Activated CD8-positive, alpha-beta memory T cell treated with anti-CD3 and anti-CD28 coated beads for 4 hours (primary cell): ENCODE results near the gene TRIM67.
"Not testable (repeated sequence)": the region's sequence is repeated elsewhere in the genome, so short reads cannot be mapped to it uniquely, and the experiment has no call there.

Experiments
- DNase-seq, 2 donors: peaks; one replicate each; pipeline ENCODE4 v3.0.0-alpha.2; 2020; ENCODE audit warnings: low read depth in 2 of 2

Gene TRIM67

GRCh38 chr1:231203259-231204057 lies 41.6 kb downstream of the TRIM67 start:
- DNase-seq: no peak

GRCh38 chr1:231206856-231207255 lies 45.0 kb downstream of the TRIM67 start:
- DNase-seq: no peak

GRCh38 chr1:231207437-231207836 lies 45.6 kb downstream of the TRIM67 start:
- DNase-seq: no peak

- DNase-seq: no peak
These were observed 47.1 kb downstream of the TRIM67 start for GRCh38 chr1:231208980-231209379.

- no peak for DNase-seq
These were observed 47.7 kb downstream of the TRIM67 start for GRCh38 chr1:231209531-231209930.

- DNase-seq: no peak
These were observed 48.3 kb downstream of the TRIM67 start for GRCh38 chr1:231210126-231210525.

GRCh38 chr1:231211005-231211857 lies 49.4 kb downstream of the TRIM67 start:
- DNase-seq: peak; percentile 78 to 87

- DNase-seq: not testable (repeated sequence)
These were observed 50.4 kb downstream of the TRIM67 start for GRCh38 chr1:231212301-231212700.

GRCh38 chr1:231213831-231214573 lies 52.1 kb downstream of the TRIM67 start:
- DNase-seq: no peak

GRCh38 chr1:231214918-231215680 lies 53.2 kb downstream of the TRIM67 start:
- DNase-seq: no peak

- no peak for DNase-seq
These were observed 54.0 kb downstream of the TRIM67 start for GRCh38 chr1:231215681-231216385.

- DNase-seq: no peak
These were observed 54.6 kb downstream of the TRIM67 start for GRCh38 chr1:231216498-231216897.

- DNase-seq: no peak
These were observed 55.2 kb downstream of the TRIM67 start for GRCh38 chr1:231217056-231217455.

- DNase-seq: no peak
These were observed 56.2 kb downstream of the TRIM67 start for GRCh38 chr1:231218078-231218477.

- DNase-seq: no peak
These were observed 57.9 kb downstream of the TRIM67 start for GRCh38 chr1:231219422-231220401.

- DNase-seq: no peak
These were observed 58.9 kb downstream of the TRIM67 start for GRCh38 chr1:231220801-231221200.

- DNase-seq: no peak
These were observed 64.3 kb downstream of the TRIM67 start for GRCh38 chr1:231226156-231226555.

- DNase-seq: no peak
These were observed 69.7 kb downstream of the TRIM67 start for GRCh38 chr1:231231511-231231910.
